ENCODE measurements around the gene DDX55.

Gene DDX55

DNA sequence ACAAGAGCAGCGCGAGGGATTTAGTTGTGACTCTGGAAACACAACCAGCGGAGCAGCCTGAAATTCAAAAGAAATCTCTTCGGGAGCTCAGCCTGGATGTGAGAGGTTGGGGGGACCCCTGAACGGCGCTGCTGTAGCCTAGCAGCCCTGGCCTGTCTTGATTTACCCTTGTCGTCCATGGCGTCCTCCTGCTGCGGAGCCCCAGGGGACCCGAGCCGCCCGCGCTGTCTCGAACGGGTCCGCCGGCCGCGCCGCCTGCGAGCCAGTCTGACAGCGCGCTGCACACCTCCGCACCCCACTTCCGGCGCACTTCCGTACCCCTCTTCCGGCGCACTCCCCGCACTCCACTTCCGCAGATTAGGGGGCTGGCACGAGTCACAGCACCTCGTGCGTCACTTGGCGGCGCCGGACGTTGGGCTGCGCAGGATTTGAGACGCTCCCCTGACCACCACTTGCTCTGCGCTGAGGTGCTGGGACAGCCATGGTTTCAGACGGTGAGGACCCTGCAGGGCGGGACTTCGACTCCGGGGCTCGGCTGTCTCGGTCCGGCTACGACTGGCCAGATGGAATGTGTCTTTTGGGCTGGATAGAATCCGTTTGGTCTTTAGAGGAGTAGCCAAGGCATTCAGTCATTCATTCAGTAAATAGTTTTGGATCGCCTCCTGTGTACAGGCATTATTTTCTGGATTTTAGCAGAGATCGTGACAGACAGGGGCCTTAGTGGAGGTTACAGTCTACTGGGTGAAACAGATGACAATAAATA lies 31.7 kb downstream of the DDX55 start, which contains the start of the genes EIF2B1 and GTF2H3:
TSS of gene EIF2B1 (minus strand) at position 308 of the 763 bp plus-strand sequence. CDS start at position 179, 129 bp downstream.
TSS of gene GTF2H3 (plus strand) at position 451 of the 763 bp plus-strand sequence. CDS start at position 482, 31 bp downstream.
- H3K27ac Mint-ChIP-seq: peak within 1 kb of the TSS; percentile 98
- H3K4me1 Mint-ChIP-seq (ENCODE audit: low read depth): peaks cover 20% of the 10 kb centered on the region
- intact Hi-C loops (cut with micrococcal nuclease): loop anchor here (1.0 kb wide), 1 partner anchor 32 kb away; no protein-coding TSS in a partner anchor
- H3K4me3 Mint-ChIP-seq: peak within 1 kb of the TSS; percentile 96
- no peaks in the 10 kb centered on the region for H3K9me3 Mint-ChIP-seq
- H3K27me3 Mint-ChIP-seq: no peaks in the 10 kb centered on the region
- peaks cover 55% of the 10 kb centered on the region for H3K36me3 Mint-ChIP-seq (ENCODE audit: low read depth)

DNA sequence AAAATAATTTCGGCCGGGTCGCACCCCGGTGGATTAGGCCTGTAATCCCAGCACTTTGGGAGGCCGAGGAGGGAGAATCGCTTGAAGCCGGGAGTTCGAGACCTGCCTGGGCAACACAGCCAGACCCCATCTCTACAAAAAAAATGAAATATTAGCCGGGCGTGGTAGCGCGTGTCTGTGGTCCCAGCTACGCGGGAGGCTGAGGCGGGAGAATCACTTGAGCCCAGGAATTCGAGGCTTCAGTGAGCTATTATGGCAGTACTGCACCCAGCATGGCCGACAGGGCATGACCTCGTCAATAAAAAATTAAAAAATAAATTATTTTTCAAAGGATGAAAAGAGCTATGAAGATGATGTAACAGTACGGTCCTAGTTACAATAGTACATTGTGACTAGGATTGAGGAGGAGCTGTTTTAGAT lies 32.3 kb downstream of the DDX55 start:
- Mint-ChIP-seq H3K9me3 (no peaks in the 10 kb centered on the region), H3K4me1 (ENCODE audit: low read depth) (peaks cover 20% of the 10 kb centered on the region), H3K4me3 (peak overlapping the region; percentile 96), H3K27ac (peak overlapping the region; percentile 98), H3K36me3 (ENCODE audit: low read depth) (peaks cover 49% of the 10 kb centered on the region), H3K27me3 (no peaks in the 10 kb centered on the region)
- intact Hi-C loops (cut with micrococcal nuclease): no loop called here

DNA sequence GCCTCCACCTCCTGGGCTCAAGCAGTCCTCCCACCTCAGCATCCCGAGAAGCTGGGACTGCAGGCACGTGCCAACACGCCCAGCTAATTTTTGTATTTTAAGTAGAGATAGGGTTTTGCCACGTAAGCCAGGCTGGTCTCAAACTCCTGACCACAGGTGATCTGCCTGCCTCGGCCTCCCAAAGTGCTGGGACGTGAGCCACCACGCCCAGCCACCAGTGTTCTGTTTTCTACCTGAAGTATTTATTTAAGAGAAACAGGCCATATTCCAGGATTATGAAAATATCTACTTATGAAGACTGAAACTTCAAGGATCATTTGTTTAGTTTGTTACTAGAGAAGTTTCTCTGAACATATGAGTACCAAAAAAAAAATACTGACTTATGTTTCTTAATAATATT lies 42.0 kb downstream of the DDX55 start:
- H3K4me3 Mint-ChIP-seq: no peak overlapping the region
- intact Hi-C loops (cut with micrococcal nuclease): no loop called here
- no peaks in the 10 kb centered on the region for H3K27me3 Mint-ChIP-seq
- H3K4me1 Mint-ChIP-seq (ENCODE audit: low read depth): no peaks in the 10 kb centered on the region
- H3K9me3 Mint-ChIP-seq: no peaks in the 10 kb centered on the region
- peaks cover 86% of the 10 kb centered on the region for H3K36me3 Mint-ChIP-seq (ENCODE audit: low read depth)
- H3K27ac Mint-ChIP-seq: no peak overlapping the region

DNA sequence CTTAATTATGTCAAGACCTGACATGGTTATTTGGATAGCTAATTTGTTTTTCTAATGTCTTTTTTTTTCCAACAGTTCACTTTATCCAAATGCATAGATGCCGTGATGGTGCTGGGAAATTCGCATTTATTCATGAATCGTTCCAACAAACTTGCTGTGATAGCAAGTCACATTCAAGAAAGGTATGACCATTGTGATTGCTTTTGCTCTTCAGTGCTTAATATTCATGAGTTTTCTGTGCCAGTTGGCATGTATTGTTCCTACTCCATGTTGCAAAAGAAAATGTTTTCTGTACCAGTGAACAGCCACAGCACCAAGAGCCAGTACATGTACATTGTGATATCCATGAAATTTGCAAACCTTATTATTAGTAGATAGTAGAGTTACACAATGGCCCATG lies 43.5 kb downstream of the DDX55 start:
- Mint-ChIP-seq H3K27ac (no peak overlapping the region), H3K4me3 (no peak overlapping the region), H3K4me1 (ENCODE audit: low read depth) (no peaks in the 10 kb centered on the region), H3K36me3 (ENCODE audit: low read depth) (peaks cover 88% of the 10 kb centered on the region), H3K27me3 (no peaks in the 10 kb centered on the region), H3K9me3 (no peaks in the 10 kb centered on the region)
- intact Hi-C loops (cut with micrococcal nuclease): no loop called here

DNA sequence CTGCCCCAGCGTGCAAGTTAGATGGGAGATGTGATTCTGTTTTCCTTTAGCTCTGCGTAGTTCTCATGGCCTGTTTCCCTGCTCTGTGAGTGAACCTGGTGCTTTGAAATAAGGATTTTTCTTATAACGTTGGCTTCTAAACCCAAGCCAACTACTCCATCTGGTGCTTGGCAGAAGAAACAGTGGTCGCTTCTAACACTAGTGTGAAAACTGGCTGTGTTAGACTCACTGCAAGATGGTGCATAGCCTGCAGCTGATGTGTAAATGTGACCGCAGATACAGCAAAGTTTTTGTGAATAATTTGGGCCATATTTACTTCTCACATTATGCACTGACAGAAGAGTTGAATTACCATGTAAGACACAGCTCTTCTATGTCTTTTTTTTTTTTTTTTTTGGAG lies 44.0 kb downstream of the DDX55 start:
- H3K4me3 Mint-ChIP-seq: no peak overlapping the region
- H3K27me3 Mint-ChIP-seq: no peaks in the 10 kb centered on the region
- no peaks in the 10 kb centered on the region for H3K4me1 Mint-ChIP-seq (ENCODE audit: low read depth)
- intact Hi-C loops (cut with micrococcal nuclease): no loop called here
- H3K9me3 Mint-ChIP-seq: no peaks in the 10 kb centered on the region
- H3K36me3 Mint-ChIP-seq (ENCODE audit: low read depth): peaks cover 88% of the 10 kb centered on the region
- H3K27ac Mint-ChIP-seq: no peak overlapping the region

DNA sequence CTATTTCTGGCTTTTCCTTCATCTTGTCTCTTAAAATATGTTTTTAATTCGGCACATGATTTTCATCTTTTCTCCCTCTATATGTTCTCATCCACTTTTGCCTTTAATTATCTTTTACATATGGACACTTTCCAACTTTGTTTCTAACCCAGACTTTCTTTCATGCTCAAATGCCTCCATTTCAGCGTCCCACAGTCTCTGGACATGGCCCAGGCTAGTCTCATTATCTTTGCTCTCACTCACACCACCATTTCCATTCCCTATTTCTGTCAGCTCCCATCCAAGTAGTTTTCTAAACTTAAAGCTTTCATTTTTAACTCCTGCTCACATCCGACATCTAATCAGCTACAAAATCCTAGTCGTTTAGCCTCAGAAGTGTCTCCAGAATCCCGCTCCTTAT lies 46.5 kb downstream of the DDX55 start:
- intact Hi-C loops (cut with micrococcal nuclease): no loop called here
- no peaks in the 10 kb centered on the region for H3K9me3 Mint-ChIP-seq
- H3K4me3 Mint-ChIP-seq: no peak overlapping the region
- peaks cover 85% of the 10 kb centered on the region for H3K36me3 Mint-ChIP-seq (ENCODE audit: low read depth)
- H3K27me3 Mint-ChIP-seq: no peaks in the 10 kb centered on the region
- H3K4me1 Mint-ChIP-seq (ENCODE audit: low read depth): no peaks in the 10 kb centered on the region
- no peak overlapping the region for H3K27ac Mint-ChIP-seq

DNA sequence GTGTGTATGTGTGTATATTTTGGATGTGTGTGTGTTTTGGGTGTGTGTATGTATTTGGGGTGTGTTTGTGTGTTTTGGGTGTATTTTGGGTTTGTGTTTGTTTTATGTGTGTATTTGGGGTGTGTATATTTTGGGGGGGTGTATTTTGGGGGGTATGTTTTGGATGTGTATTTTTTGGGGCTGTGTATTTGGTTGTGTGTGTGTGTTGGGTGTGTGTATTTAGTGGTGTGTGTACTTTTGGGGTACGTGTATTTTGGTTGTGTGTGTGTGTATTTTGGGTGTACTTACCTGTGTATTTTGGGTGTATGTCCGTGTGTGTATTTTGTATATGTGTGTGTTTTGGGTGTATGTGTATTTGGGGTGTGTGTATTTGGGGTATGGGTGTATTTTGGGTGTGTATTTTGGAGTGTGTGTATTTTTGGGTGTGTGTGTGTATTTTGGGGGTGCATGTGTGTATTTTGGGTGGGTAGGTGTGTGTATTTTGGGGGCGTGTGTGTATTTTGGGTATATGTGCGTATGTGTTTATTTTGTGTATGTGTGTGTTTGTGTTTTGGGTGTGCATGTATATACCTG lies 52.3 kb downstream of the DDX55 start:
- Mint-ChIP-seq H3K27ac (no peak overlapping the region), H3K36me3 (ENCODE audit: low read depth) (peaks cover 77% of the 10 kb centered on the region)
- intact Hi-C loops (cut with micrococcal nuclease): no loop called here

DNA sequence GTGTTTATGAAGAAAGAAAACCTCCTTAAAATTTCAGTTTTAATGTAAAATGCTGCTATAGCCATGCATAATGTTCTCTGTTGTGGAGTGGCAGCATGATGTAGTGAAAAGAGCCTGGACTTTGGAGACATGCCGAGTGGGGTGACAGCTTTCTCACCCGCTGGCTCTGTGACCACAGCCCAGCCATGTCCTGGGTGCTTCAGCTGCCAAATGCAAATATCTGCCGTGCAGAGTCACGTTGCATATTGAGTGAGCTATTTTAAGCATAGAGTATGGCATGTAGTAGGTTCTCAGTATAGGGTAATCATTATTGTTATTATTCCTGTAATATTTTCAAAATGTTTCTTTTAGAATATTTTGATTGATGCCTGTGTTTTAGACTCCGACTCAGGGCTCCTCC lies 53.5 kb downstream of the DDX55 start:
- Mint-ChIP-seq H3K27ac (no peak overlapping the region), H3K4me1 (ENCODE audit: low read depth) (no peaks in the 10 kb centered on the region), H3K27me3 (no peaks in the 10 kb centered on the region), H3K9me3 (no peaks in the 10 kb centered on the region), H3K36me3 (ENCODE audit: low read depth) (peaks cover 77% of the 10 kb centered on the region), H3K4me3 (no peak overlapping the region)
- intact Hi-C loops (cut with micrococcal nuclease): no loop called here

More for the DNA sequence above, 52.3 kb downstream of the DDX55 start:
- Mint-ChIP-seq H3K9me3 (no peaks in the 10 kb centered on the region), H3K4me1 (ENCODE audit: low read depth) (no peaks in the 10 kb centered on the region), H3K27me3 (no peaks in the 10 kb centered on the region), H3K4me3 (no peak overlapping the region)

DNA sequence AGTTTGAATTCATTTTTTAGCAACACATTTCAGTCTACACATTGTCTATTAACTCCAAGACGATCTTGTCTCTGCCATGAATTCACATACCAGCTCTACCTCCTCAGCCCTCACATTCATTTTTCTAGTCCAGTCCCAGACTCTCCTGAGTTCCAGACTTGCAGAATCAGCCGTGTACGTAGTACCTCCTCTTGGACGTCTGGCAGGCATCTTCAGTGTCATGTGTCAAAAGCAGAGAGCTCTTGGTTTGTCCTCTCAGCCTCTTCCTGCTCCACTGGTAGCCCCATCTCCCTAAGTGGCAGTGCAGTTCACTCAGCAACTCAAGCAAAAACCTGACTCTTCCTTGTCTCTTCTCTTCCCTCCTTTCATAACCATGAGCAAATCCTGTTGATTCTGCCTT lies 54.5 kb downstream of the DDX55 start:
- Mint-ChIP-seq H3K4me1 (ENCODE audit: low read depth) (no peaks in the 10 kb centered on the region), H3K27ac (no peak overlapping the region)
- intact Hi-C loops (cut with micrococcal nuclease): no loop called here

DNA sequence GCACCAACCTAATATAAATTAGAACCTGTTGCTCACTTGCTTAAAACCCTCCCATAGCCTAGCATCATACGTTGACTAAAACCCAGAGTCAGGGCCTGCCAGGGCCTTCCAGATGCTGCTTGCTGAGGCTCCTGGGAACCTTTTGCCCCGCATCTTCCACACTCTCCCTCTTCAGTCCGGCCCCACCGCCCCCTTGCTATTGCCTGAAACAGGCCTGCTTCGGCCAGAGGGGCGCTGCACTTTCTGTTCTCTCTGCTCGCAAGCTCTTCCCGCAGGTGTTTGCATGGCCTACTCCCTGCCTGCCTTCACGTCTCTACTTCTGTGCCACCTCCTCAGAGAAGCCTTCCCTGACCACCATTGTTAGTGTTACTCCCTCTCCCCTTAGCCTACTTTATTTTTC lies 55.3 kb downstream of the DDX55 start:
- H3K27me3 Mint-ChIP-seq: no peaks in the 10 kb centered on the region
- no peaks in the 10 kb centered on the region for H3K4me1 Mint-ChIP-seq (ENCODE audit: low read depth)
- H3K36me3 Mint-ChIP-seq (ENCODE audit: low read depth): peaks cover 59% of the 10 kb centered on the region
- no peak overlapping the region for H3K27ac Mint-ChIP-seq
- intact Hi-C loops (cut with micrococcal nuclease): no loop called here
- H3K4me3 Mint-ChIP-seq: no peak overlapping the region
- H3K9me3 Mint-ChIP-seq: no peaks in the 10 kb centered on the region

More for the DNA sequence above, 54.5 kb downstream of the DDX55 start:
- H3K27me3 Mint-ChIP-seq: no peaks in the 10 kb centered on the region
- no peak overlapping the region for H3K4me3 Mint-ChIP-seq
- H3K36me3 Mint-ChIP-seq (ENCODE audit: low read depth): peaks cover 67% of the 10 kb centered on the region
- H3K9me3 Mint-ChIP-seq: no peaks in the 10 kb centered on the region

DNA sequence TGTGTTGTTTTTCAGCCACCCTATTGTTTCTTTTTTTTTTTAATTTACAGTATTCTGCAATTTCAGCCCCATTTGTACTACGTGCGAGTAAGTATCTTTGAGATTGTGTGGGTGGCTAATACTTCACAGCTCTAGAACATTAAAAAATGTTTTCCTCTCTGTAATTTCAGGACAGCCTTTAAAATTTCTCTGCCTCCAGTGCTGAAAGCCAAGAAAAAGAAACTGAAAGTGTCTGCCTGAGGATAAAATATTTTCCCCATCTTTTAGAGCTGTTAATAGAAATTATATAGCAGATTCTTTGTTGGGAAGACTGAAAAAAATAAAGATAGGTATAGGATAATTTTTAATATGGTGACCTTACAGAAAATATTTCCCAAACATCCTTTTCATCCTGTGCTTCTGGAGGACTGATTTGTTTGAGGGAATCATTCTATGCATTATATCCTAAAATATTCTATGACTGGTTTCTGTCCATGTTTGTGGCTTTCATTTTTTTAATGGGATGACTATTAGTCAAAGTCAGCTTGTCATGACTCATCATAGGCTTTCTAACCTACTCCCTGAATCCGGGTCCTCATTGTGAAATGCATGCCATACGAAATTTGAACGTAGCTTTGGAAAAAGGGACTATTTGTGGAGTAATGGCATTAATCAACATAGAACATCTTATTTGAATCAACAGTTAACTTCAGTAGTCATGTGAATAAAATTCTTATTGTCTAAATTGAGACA lies 58.3 kb downstream of the DDX55 start:
- H3K4me1 Mint-ChIP-seq (ENCODE audit: low read depth): no peaks in the 10 kb centered on the region
- H3K4me3 Mint-ChIP-seq: no peak overlapping the region
- H3K9me3 Mint-ChIP-seq: no peaks in the 10 kb centered on the region
- no peak overlapping the region for H3K27ac Mint-ChIP-seq
- peaks cover 48% of the 10 kb centered on the region for H3K36me3 Mint-ChIP-seq (ENCODE audit: low read depth)
- no peaks in the 10 kb centered on the region for H3K27me3 Mint-ChIP-seq
- intact Hi-C loops (cut with micrococcal nuclease): no loop called here

DNA sequence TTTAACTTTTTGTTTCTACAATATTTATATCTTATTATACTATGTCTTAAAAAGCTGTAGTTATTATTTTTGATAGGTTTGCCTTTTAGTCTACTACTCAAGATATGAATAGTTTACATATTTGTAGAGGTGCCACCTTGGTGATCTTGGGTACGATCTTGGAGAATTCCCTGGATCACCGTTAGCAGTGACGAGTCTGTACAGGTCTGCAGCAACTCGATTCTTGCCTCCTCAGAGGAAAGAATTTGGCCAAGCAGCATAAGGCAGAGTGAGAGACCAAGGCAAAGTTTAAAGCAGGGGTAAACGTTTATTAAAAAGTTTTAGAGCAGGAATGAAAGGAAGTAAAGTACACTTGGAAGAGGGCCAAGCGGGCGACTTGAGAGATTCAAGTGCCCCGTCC lies 65.9 kb downstream of the DDX55 start:
- no peak overlapping the region for H3K27ac Mint-ChIP-seq
- H3K27me3 Mint-ChIP-seq: no peaks in the 10 kb centered on the region
- H3K4me1 Mint-ChIP-seq (ENCODE audit: low read depth): no peaks in the 10 kb centered on the region
- peaks cover 15% of the 10 kb centered on the region for H3K36me3 Mint-ChIP-seq (ENCODE audit: low read depth)
- H3K4me3 Mint-ChIP-seq: no peak overlapping the region
- no peaks in the 10 kb centered on the region for H3K9me3 Mint-ChIP-seq
- intact Hi-C loops (cut with micrococcal nuclease): no loop called here
